ENCODE results near the gene SLC22A15. TPM values are rescaled to one million over a fixed set of nuclear protein-coding genes. Genes with fewer than 3 reads are reported as not detected.

The SLC22A15 gene
- total RNA-seq, 4 donors from 2014 or later: 7.2 to 19.9 (median 8.8) TPM

DNA sequence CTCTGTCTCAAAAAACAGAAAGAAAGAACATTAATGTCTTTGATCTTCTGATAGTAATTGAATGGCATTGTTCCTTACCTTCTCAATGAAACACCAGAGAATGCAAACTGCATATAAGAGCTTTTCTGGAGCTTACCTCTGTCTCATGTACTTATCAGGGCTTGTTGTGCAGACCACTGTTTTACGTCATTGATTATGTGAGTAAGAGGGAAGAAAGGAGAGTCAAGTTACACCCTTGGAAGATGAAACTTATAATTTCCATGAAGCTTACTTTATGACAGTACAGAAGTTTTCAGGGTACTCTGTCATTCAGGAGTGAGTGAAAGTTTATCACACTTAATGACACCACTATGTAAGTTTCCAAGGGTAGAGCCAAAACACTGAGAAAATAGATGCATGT is 85.9 kb downstream of the SLC22A15 start:
- 87% methylated on average over 1 of the region's 1 CpG for WGBS

DNA sequence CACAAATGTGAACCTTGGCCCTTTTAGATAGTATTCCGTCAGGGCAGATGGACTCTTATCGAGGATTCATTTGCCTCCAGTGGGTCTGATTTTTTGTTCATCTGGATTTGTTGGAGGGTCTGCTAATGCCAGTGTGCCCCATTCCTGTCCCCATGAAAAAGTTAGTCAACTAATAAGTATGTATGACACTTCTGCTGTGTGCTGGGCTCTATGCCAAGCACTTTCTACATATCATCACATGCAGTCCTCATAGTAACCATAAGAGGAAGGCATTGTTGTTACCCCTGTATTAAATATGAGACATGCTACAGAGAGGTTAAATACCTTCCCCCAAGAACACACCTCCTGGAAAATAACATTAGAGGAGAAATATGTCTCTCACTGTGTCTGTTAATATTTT is 88.3 kb downstream of the SLC22A15 start:
- H3K36me3 ChIP-seq: peaks cover 26% of the 10 kb centered on the region
- no peak for DNase-seq (ENCODE audit: low spot score in 2 of 2)
- WGBS: 85% methylated on average over 2 of the region's 2 CpGs

More for the DNA sequence above, 85.9 kb downstream of the SLC22A15 start:
- TF ChIP-seq POLR2AphosphoS5 (IDR thresholded peaks at IDR 0.05): no peak
- TF ChIP-seq POLR2A (IDR thresholded peaks at IDR 0.05): no peak
- Histone ChIP-seq H3K27ac (no peak overlapping the region), H3K36me3 (peaks cover 22% of the 10 kb centered on the region), H3K4me3 (no peak overlapping the region), H3K27me3 (no peaks in the 10 kb centered on the region), H3K4me1 (no peaks in the 10 kb centered on the region), H3K9me3 (no peaks in the 10 kb centered on the region)
- DNase-seq (ENCODE audit: low spot score in 2 of 2): no peak

DNA sequence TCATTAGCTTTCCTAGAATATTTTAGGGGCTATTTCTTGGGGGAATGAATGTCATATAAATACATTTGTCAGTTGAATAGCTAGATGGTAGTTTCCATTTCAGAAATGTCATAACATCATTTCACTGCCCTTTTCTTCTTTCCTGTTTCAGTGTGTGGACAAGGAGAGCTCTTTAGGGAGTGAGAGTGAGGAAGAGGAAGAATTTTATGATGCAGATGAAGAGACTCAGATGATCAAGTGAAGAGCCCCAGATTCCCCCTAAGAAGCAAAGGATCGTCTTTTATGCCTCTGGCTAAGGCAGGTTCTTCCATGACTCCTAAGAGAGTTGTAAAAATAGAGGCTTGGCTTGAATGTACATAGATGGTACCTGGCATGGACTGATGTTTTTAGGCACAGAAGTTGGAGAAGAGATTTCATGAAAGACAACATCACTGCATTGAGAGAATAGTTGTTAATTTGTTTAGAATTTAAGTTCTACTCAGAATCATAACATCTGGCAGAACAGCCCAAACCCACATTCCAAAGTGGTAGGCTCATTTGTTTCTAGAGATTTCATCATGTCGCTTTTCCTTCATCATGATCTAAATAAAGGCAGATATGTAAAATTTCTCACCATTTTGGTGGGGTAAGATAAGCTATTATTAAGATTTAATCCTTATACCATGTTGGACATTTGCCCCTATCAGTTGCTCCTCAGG is 90.7 kb downstream of the SLC22A15 start:
- WGBS: 49% methylated on average over 2 of the region's 2 CpGs
- no peaks in the 10 kb centered on the region for H3K27me3 ChIP-seq
- TF ChIP-seq POLR2AphosphoS5 (IDR thresholded peaks at IDR 0.05) (no peak), EP300 (IDR thresholded peaks at IDR 0.05) (no peak)
- H3K27ac ChIP-seq: peak overlapping the region; percentile 85
- peaks cover 30% of the 10 kb centered on the region for H3K36me3 ChIP-seq
- H3K4me3 ChIP-seq: no peak overlapping the region
- H3K9me3 ChIP-seq: no peaks in the 10 kb centered on the region
- no peak for DNase-seq (ENCODE audit: low spot score in 2 of 2)
- H3K4me1 ChIP-seq: peaks cover 2% of the 10 kb centered on the region

More for the DNA sequence above, 88.3 kb downstream of the SLC22A15 start:
- Histone ChIP-seq H3K9me3 (no peaks in the 10 kb centered on the region), H3K4me3 (no peak overlapping the region), H3K4me1 (peaks cover 2% of the 10 kb centered on the region), H3K27ac (no peak overlapping the region), H3K27me3 (no peaks in the 10 kb centered on the region)
- TF ChIP-seq POLR2A (IDR thresholded peaks at IDR 0.05): no peak
- TF ChIP-seq POLR2AphosphoS5 (IDR thresholded peaks at IDR 0.05): no peak

DNA sequence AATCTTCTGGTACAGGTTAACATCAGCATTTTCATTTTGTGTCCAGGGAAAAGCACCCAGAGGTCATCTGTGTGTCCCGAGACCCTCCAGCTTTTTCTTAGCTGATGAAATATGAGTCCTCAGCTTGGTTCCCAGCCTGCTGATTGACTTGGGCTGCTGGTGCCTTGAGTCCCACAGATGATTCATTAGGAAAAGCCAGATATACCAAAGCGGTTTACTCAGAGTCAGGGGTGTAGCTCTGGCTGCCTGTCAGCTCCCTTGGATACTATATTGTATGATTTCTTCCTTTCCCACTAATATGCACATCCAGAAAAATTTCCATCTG is 91.2 kb downstream of the SLC22A15 start:
- TF ChIP-seq, protein P1, sequence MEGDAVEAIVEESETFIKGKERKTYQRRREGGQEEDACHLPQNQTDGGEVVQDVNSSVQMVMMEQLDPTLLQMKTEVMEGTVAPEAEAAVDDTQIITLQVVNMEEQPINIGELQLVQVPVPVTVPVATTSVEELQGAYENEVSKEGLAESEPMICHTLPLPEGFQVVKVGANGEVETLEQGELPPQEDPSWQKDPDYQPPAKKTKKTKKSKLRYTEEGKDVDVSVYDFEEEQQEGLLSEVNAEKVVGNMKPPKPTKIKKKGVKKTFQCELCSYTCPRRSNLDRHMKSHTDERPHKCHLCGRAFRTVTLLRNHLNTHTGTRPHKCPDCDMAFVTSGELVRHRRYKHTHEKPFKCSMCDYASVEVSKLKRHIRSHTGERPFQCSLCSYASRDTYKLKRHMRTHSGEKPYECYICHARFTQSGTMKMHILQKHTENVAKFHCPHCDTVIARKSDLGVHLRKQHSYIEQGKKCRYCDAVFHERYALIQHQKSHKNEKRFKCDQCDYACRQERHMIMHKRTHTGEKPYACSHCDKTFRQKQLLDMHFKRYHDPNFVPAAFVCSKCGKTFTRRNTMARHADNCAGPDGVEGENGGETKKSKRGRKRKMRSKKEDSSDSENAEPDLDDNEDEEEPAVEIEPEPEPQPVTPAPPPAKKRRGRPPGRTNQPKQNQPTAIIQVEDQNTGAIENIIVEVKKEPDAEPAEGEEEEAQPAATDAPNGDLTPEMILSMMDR (IDR thresholded peaks at IDR 0.05): no peak
- TF ChIP-seq EP300 (IDR thresholded peaks at IDR 0.05): no peak
- TF ChIP-seq POLR2A (IDR thresholded peaks at IDR 0.05): no peak
- no peak for TF ChIP-seq POLR2AphosphoS5 (IDR thresholded peaks at IDR 0.05)
- peak overlapping the region; percentile 85 for H3K27ac ChIP-seq
- WGBS: 67% methylated on average over 2 of the region's 2 CpGs
- peaks cover 2% of the 10 kb centered on the region for H3K4me1 ChIP-seq
- H3K4me3 ChIP-seq: no peak overlapping the region
- peaks cover 29% of the 10 kb centered on the region for H3K36me3 ChIP-seq
- H3K27me3 ChIP-seq: no peaks in the 10 kb centered on the region
- no peaks in the 10 kb centered on the region for H3K9me3 ChIP-seq
- DNase-seq (ENCODE audit: low spot score in 2 of 2): peak in 1 of 2 donors; percentile 74

DNA sequence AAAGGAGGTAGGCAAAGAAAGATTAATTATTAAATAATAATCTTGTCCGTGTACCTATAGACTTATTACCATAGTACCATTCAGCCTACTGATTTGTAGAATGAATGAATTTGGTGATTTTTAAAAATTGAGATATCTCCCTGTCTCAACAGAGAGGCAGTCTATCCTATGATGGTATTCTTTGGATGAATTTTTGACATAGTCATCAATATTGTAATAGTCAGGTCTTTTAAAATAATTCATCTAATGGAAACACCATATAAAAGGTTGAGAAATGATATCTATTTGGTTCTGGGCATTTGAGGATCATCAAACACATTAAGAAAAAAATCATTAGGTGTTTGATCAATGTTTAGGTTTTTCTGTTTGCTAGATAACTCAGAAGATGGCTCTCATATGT is 99.3 kb downstream of the SLC22A15 start:
- Histone ChIP-seq H3K27ac (no peak overlapping the region), H3K36me3 (peaks cover 6% of the 10 kb centered on the region), H3K9me3 (no peaks in the 10 kb centered on the region), H3K4me1 (no peaks in the 10 kb centered on the region), H3K4me3 (no peak overlapping the region), H3K27me3 (no peaks in the 10 kb centered on the region)
- TF ChIP-seq POLR2AphosphoS5 (IDR thresholded peaks at IDR 0.05): no peak
- no peak for DNase-seq (ENCODE audit: low spot score in 2 of 2)
- 0% methylated on average over 1 of the region's 1 CpG for WGBS

DNA sequence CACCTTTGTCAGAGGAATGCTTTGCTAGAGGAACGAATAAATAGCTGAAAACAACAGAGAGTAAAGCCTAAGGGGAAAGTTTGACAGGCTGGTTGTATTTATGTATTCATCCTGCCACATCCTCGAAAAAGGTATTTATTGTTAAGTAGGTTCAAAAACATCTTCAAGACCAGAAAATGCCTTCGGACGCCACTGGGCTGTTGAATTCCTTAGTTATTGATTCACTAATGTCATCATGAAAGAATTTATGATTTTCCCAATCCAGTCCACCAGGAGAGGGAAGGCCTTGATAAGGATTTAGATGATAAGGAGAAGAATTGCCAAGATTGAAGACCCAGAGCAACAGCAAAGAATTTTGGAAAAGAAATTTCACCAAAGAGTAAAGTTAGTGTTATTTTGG is 99.7 kb downstream of the SLC22A15 start:
- H3K36me3 ChIP-seq: peaks cover 3% of the 10 kb centered on the region
- no peak for DNase-seq (ENCODE audit: low spot score in 2 of 2)
- H3K4me1 ChIP-seq: no peaks in the 10 kb centered on the region
- TF ChIP-seq, protein P1 (IDR thresholded peaks at IDR 0.05): no peak
- TF ChIP-seq POLR2A (IDR thresholded peaks at IDR 0.05) (no peak), EP300 (IDR thresholded peaks at IDR 0.05) (no peak), POLR2AphosphoS5 (IDR thresholded peaks at IDR 0.05) (no peak)
- no peak overlapping the region for H3K27ac ChIP-seq
- no peaks in the 10 kb centered on the region for H3K27me3 ChIP-seq
- H3K9me3 ChIP-seq: no peaks in the 10 kb centered on the region
- no peak overlapping the region for H3K4me3 ChIP-seq
- WGBS: 67% methylated on average over 4 of the region's 4 CpGs

DNA sequence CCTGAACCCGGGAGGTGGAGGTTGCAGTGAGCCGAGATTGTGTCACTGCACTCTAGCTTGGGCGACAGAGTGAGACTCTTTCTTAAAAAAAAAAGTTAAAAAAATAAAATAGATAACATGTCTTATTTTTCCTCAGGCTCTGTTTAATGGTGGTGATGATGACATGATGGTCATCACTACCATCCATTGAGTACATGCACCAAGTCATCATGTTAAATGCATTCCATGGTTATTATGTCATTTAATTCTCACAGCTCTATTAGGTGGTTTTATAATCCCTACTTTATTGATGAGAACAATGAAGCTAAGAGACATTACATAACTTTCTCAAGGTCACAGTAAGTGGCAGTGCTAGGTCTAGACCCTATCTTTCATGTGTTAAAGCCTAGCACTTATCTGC is 100.5 kb downstream of the SLC22A15 start:
- Histone ChIP-seq H3K27ac (no peak overlapping the region), H3K9me3 (no peaks in the 10 kb centered on the region), H3K27me3 (no peaks in the 10 kb centered on the region), H3K4me3 (no peak overlapping the region), H3K36me3 (peaks cover 3% of the 10 kb centered on the region), H3K4me1 (no peaks in the 10 kb centered on the region)
- DNase-seq (ENCODE audit: low spot score in 2 of 2): no peak
- 96% methylated on average over 3 of the region's 3 CpGs for WGBS
- no peak for TF ChIP-seq EP300 (IDR thresholded peaks at IDR 0.05)
- no peak for TF ChIP-seq POLR2AphosphoS5 (IDR thresholded peaks at IDR 0.05)
- TF ChIP-seq, protein P1 (IDR thresholded peaks at IDR 0.05): no peak
- TF ChIP-seq POLR2A (IDR thresholded peaks at IDR 0.05): no peak

Data from suprapubic skin (tissue), 4 donors.